ENCODE data around the gene CCDC88B.

The CCDC88B gene

DNA sequence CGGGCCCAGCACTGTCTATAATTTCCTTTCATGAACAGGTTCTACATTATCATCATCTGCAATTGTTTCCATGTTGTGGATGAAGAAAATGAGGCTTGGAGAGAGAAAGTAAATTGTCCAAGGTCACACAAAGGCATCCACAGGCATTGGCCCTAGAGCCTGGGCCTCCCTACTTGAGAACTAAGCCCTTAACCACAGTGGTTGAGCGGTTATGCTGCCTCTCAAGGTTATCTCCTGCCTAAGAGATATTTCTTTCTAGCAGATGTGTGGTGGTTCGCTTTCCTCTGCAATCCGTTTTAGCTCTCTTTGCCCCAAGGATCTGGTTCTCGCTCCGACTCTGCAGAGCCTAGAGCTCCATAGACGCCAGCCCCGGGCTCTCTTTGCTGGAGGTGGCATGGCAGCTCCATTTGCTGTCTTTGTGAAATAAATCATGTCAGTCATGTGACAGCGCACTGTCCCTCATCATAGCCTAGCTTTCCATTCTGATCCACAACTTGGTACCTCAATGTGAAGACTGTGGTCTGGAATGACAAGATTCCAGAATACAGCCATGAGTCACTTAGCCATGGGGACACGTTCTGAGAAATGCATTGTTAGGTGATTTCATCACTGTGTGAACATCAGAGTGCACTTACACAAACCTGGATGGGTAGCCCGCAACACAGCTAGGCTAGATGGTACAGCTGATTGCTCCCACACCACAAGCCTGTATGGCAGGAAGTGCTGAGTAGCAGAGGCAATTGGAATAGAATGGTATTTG is 46.1 kb downstream of the CCDC88B start:
- DNase-seq: no peak

- DNase-seq: no peak
These were observed 47.9 kb downstream of the CCDC88B start for GRCh38 chr11:64387916-64388315.

DNA sequence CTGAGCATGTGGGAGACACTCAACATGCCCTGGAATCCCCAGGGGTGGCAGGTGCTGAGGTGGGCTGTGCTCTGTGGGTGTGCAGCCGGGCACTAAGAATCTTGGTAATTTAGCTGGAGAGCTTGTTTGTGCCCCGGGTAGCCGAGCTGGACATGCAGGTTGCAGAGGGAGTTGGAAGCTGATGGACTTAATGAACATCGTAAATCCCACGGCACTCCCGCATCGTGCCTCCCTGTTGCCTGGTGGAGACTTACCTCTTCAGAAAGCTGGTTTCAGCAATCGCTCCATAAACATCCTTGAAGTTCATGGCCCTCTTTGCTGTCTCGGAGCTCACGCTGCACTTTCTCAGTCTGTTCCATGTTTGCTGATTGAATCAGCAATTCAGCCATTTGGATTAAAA is 48.9 kb downstream of the CCDC88B start:
- no peak for DNase-seq

DNA sequence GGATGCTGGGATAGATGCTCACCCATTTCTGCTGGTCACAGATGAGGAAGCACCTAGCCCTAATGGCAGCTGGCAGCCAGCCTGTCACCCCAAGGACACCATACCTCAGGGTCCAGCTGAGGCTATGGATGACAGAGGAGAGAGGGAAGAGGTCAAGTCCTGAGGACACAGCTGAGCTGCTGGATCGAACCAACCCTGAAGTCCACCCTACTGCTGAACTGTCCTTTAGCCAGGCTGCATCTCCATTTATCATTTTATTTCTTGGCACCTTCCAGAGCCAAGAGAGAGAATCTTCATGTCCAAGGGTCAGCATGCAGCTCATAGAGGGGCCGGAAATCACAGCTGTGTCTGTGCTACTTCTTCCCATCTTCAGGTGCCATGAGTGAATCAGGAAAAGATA is 49.8 kb downstream of the CCDC88B start:
- DNase-seq: no peak

DNA sequence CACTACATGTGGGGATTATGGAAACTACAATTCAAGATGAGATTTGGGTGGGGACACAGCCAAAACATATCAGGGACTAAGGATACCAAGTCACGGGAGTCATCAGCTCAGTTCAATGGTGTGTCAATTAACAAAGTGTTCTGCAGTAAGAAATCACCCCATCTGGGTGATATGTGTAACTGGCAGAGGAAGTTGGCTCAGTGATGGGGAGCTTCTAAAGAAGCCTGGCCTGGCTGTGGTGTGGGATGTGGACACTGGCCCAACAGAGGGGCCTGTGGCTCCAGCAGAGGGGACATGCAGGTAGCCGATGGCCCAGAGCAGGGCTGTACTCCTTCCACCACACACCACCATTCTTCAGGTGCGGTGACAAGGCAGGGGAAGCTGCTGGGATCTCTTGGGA is 50.6 kb downstream of the CCDC88B start:
- DNase-seq: no peak

DNA sequence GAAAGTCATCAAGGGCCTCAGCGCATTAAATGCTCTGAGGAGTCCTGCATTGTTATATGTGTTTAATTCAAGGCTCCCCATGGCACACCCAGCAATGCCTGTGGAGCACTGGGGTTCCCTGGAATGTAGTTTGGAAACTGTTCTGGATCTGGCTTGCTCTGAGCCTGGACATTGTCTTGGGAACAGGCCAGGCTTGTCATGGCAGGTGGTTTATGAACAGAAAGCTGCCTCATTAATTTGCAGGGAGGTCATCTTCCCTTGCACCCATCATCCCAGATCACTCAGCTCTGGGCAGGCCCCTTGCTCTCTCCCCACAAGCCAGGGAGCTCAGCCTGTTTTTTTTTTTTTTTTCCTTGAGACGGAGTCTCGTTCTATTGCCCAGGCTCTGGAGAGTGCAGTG is 51.8 kb downstream of the CCDC88B start:
- DNase-seq: no peak

- no peak for DNase-seq
These were observed 55.6 kb downstream of the CCDC88B start for GRCh38 chr11:64395545-64396078.

GRCh38 chr11:64396079-64396591 is 56.1 kb downstream of the CCDC88B start:
- DNase-seq: no peak

DNA sequence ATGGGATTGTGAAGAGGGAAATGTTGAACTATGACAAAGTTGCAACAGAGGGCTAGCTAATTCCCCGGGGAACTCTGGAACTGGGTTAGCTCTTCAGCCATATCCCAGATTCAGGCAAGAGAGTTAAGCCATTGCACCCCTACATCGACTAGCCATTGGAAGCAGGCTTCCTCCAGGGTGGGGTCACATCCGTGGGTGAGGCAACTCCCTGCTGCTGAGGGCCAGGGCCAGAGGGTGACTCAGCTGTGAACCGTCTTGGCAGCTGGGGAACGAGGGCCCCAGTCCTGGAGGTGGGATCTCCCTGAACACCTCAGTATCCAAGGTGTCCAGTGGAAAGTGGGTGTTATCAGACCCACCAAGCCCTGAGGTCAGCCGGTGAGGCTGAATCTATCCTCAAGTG is 60.1 kb downstream of the CCDC88B start:
- no peak for DNase-seq

DNA sequence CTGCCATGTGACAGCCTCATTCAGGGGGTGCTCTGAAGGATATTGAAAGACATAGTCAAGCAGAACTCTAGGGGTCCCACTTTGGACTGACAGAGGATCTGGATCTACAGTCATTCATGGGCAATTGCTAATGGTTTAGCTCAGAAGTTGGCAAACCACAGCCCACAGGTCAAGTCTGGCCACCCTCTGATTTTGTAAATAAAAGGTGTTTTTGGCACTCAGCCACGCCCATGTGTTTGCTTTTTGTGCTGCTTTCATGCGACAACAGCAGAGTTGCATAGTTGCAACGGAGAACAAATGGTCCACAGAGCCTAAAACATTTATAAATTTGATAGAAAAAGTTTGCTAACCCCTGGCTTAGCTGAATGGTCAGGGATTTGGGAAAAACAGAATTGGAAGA is 60.7 kb downstream of the CCDC88B start:
- DNase-seq: no peak

GRCh38 chr11:64401775-64402174 is 61.8 kb downstream of the CCDC88B start:
- no peak for DNase-seq

DNA sequence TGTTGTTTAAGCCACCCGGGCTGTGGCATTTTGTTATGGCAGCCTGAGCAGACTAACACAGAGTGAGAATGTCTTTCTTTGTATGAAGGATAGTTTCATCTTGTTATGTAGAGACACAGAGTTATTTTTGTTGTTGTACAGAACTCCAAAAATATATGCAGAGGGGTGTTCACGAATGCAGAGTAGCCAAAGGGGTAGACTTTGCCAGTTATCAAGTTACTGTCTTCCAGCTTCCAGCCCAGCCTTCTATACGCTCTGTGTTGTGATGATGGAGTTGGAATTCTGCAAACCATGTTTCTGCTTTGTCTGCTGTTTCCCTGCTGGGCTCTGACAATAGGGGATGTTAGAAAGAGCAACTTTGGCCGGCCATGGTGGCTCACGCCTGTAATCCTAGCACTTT is 63.1 kb downstream of the CCDC88B start:
- DNase-seq: no peak

GRCh38 chr11:64406221-64406946 is 66.4 kb downstream of the CCDC88B start:
- no peak for DNase-seq
